Tibial nerve (tissue), 4 donors: Measurements from ENCODE around the gene SV2B. TPM values are rescaled to one million over a fixed set of nuclear protein-coding genes. Genes with fewer than 3 reads are reported as not detected.

Experiments used
- DNase-seq, 2 donors: peaks; one replicate each; pipeline ENCODE4 v3.0.0-alpha.2; 2019; ENCODE audit warnings: low spot score in 2 of 2
- H3K27ac ChIP-seq, 4 donors: fragments of 200-600 bp; sonication (generic) in 3 of 4; one replicate each; pipeline ENCODE4 v1.5.1; 2017 to 2019; ENCODE audit warnings: mild to moderate bottlenecking in 1 of 4
- H3K27me3 ChIP-seq, 2 donors: fragments of 200-600 bp; sonication (generic) in 1 of 2; one replicate each; pipeline versions ENCODE4 v1.5.1 to v1.6.0; 2017 to 2019
- H3K36me3 ChIP-seq, 3 donors: fragments of 200-600 bp; sonication (generic); one replicate each; pipeline ENCODE4 v1.5.1; 2018 to 2019
- H3K4me1 ChIP-seq, 4 donors: fragments of 200-600 bp; sonication (generic) in 3 of 4; one replicate each; pipeline ENCODE4 v1.5.1; 2017 to 2019
- H3K4me3 ChIP-seq, 4 donors: fragments of 200-600 bp; sonication (generic) in 3 of 4; one replicate each; pipeline ENCODE4 v1.5.1; 2017 to 2019; ENCODE audit warnings: mild to moderate bottlenecking in 1 of 4, moderate library complexity in 1 of 4
- H3K9me3 ChIP-seq, 4 donors: fragments of 200-600 bp; sonication (generic) in 3 of 4; one replicate each; pipeline ENCODE4 v1.5.1; 2017 to 2019
- EP300 ChIP-seq, 2 donors: sonication (generic); formaldehyde crosslinking; IDR thresholded peaks; one replicate each; pipeline ENCODE4 v1.6.1; 2017; ENCODE audit warnings: antibody characterized with exemption in 2 of 2, mild to moderate bottlenecking in 1 of 2
- POLR2A ChIP-seq, 2 donors: fragments of 450-650 bp; IDR thresholded peaks; one replicate each; pipeline ENCODE4 v1.6.1; 2017; ENCODE audit warnings: antibody characterized with exemption in 2 of 2, mild to moderate bottlenecking in 2 of 2, moderate library complexity in 2 of 2
- WGBS, 2 donors: methylation state at CpG; one replicate each; pipeline ENCODE4 v1.1.5; 2018; 5-methylcytosine and 5-hydroxymethylcytosine counted together
- total RNA-seq, 4 donors: library from RNA; depleted of rRNA; stranded (reverse); fragments of >200 nt; gene quantifications; one replicate each; pipeline ENCODE4 v1.1.0, GENCODE V29; 2016
- TF ChIP-seq, protein P1 (sequence below), 5 experiments: fragments of 200-600 bp in 3 of 5; fragments of 450-650 bp in 2 of 5; sonication (generic) in 3 of 5; IDR thresholded peaks; one replicate each; pipeline ENCODE4 v1.5.1; 2016 to 2019; ENCODE audit warnings: antibody characterized with exemption in 5 of 5, mild to moderate bottlenecking in 3 of 5, moderate library complexity in 2 of 5

The SV2B gene
- total RNA-seq, 4 donors from 2014 or later, result 8.3 to 20.5 (median 17.1) TPM

- Histone ChIP-seq H3K27ac (no peak overlapping the region), H3K27me3 (no peaks in the 10 kb centered on the region), H3K4me1 (no peaks in the 10 kb centered on the region), H3K9me3 (no peaks in the 10 kb centered on the region), H3K4me3 (no peak overlapping the region), H3K36me3 (no peaks in the 10 kb centered on the region)
- TF ChIP-seq, protein P1, sequence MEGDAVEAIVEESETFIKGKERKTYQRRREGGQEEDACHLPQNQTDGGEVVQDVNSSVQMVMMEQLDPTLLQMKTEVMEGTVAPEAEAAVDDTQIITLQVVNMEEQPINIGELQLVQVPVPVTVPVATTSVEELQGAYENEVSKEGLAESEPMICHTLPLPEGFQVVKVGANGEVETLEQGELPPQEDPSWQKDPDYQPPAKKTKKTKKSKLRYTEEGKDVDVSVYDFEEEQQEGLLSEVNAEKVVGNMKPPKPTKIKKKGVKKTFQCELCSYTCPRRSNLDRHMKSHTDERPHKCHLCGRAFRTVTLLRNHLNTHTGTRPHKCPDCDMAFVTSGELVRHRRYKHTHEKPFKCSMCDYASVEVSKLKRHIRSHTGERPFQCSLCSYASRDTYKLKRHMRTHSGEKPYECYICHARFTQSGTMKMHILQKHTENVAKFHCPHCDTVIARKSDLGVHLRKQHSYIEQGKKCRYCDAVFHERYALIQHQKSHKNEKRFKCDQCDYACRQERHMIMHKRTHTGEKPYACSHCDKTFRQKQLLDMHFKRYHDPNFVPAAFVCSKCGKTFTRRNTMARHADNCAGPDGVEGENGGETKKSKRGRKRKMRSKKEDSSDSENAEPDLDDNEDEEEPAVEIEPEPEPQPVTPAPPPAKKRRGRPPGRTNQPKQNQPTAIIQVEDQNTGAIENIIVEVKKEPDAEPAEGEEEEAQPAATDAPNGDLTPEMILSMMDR (IDR thresholded peaks at IDR 0.05), result no peak
- TF ChIP-seq EP300 (IDR thresholded peaks at IDR 0.05) (no peak), POLR2A (IDR thresholded peaks at IDR 0.05) (no peak)
- WGBS, 2 donors, result 87 to 90% methylated on average over 7 of the region's 7 CpGs
- DNase-seq, result no peak
These were observed 152.3 kb downstream of the SV2B start for GRCh38 chr15:91252322-91252721.

DNA sequence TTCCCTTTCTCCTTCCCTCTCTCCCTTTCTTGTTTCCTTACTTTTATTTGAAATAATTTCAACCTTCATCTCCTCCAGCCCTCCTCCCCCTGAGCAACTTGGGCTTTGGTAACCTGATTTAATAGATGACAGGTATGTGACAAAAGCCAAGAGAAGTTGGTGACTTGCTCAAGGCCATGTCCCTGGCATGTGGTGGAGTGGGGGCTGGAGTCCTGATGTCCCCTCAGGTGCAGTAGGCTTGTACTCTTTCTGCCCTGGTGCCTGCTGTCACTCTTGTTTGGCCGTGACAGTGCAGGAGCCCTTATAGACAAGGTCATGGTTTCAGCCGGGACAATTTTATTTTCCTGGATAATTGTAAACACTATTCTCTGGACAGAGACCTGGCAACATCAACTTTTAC lies 152.7 kb downstream of the SV2B start:
- Histone ChIP-seq H3K27ac (no peak overlapping the region), H3K9me3 (no peaks in the 10 kb centered on the region), H3K4me1 (no peaks in the 10 kb centered on the region), H3K4me3 (no peak overlapping the region), H3K36me3 (no peaks in the 10 kb centered on the region), H3K27me3 (no peaks in the 10 kb centered on the region)
- TF ChIP-seq EP300 (IDR thresholded peaks at IDR 0.05), result no peak
- TF ChIP-seq POLR2A (IDR thresholded peaks at IDR 0.05), result no peak
- TF ChIP-seq, protein P1 (IDR thresholded peaks at IDR 0.05), result no peak
- no peak for DNase-seq
- 81 to 89% methylated on average over 2 of the region's 2 CpGs for WGBS, 2 donors

- Histone ChIP-seq H3K27ac (no peak overlapping the region), H3K9me3 (no peaks in the 10 kb centered on the region), H3K4me1 (no peaks in the 10 kb centered on the region), H3K27me3 (no peaks in the 10 kb centered on the region), H3K36me3 (no peaks in the 10 kb centered on the region), H3K4me3 (no peak overlapping the region)
- no peak for DNase-seq
- TF ChIP-seq EP300 (IDR thresholded peaks at IDR 0.05) (peak in 1 of 2 donors; percentile 9), POLR2A (IDR thresholded peaks at IDR 0.05) (no peak)
- TF ChIP-seq, protein P1 (IDR thresholded peaks at IDR 0.05), result no peak
- WGBS, 2 donors, result 56 to 61% methylated on average over 3 of the region's 3 CpGs
These were observed 153.5 kb downstream of the SV2B start for GRCh38 chr15:91253605-91254004.

DNA sequence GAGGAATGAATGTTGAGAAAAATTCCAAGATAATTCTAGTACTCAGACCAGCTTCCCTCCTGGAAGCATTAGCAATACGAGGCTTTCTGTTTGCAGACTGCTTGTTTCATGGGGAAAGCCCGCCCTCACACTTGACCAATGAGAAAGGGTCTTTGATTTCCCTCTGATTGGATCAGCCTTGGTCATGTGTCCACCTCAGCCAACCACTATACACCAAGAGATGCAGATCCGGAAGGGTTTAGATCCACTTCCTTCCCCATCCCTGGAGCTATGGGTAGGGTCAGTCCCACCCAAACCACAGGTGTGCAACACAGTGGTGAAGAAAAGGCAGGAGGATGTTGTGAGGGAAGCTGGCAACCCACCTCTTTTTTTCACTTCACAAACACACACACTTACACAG lies 154.7 kb downstream of the SV2B start:
- no peak for TF ChIP-seq EP300 (IDR thresholded peaks at IDR 0.05)
- TF ChIP-seq POLR2A (IDR thresholded peaks at IDR 0.05), result no peak
- TF ChIP-seq, protein P1 (IDR thresholded peaks at IDR 0.05), result no peak
- 81 to 84% methylated on average over 3 of the region's 3 CpGs for WGBS, 2 donors
- DNase-seq, result no peak
- H3K4me1 ChIP-seq, result no peaks in the 10 kb centered on the region
- no peak overlapping the region for H3K4me3 ChIP-seq
- H3K9me3 ChIP-seq, result no peaks in the 10 kb centered on the region
- H3K27ac ChIP-seq, result no peak overlapping the region
- H3K27me3 ChIP-seq, result no peaks in the 10 kb centered on the region
- no peaks in the 10 kb centered on the region for H3K36me3 ChIP-seq

GRCh38 chr15:91255670-91256192 lies 155.7 kb downstream of the SV2B start:
- no peak for DNase-seq
- TF ChIP-seq POLR2A (IDR thresholded peaks at IDR 0.05), result no peak
- TF ChIP-seq, protein P1 (IDR thresholded peaks at IDR 0.05), result no peak
- no peak for TF ChIP-seq EP300 (IDR thresholded peaks at IDR 0.05)
- H3K4me1 ChIP-seq, result no peaks in the 10 kb centered on the region
- no peaks in the 10 kb centered on the region for H3K36me3 ChIP-seq
- no peaks in the 10 kb centered on the region for H3K9me3 ChIP-seq
- no peaks in the 10 kb centered on the region for H3K27me3 ChIP-seq
- no peak overlapping the region for H3K27ac ChIP-seq
- H3K4me3 ChIP-seq, result no peak overlapping the region
- WGBS, 2 donors, result 56 to 74% methylated on average over 3 of the region's 3 CpGs
